Neuronal stem cell (in vitro differentiated cells): Measurements from ENCODE around the gene NR5A1.
A peak's percentile ranks its signal among the peaks of the same experiment; 100 is the strongest.

Experiments
- DNase-seq: peaks from one replicate; pipeline ENCODE4 v3.0.0-alpha.2; 2013; ENCODE audit warnings: low spot score
- H2AFZ ChIP-seq: one replicate; pipeline ENCODE4 v1.6.1; 2013; ENCODE audit warnings: mild to moderate bottlenecking, low read length, inconsistent platforms
- H2AK5ac ChIP-seq: 2 replicates; pipeline ENCODE4 v1.6.1; 2013; ENCODE audit warnings: low read depth, mild to moderate bottlenecking, inconsistent platforms, low read length, moderate library complexity, mixed read lengths
- H2BK120ac ChIP-seq: 2 replicates; pipeline ENCODE4 v1.6.1; 2013; ENCODE audit warnings: low read depth, mild to moderate bottlenecking, inconsistent platforms, low read length, moderate library complexity, mixed read lengths
- H2BK12ac ChIP-seq: one replicate; pipeline ENCODE4 v1.6.1; 2013; ENCODE audit warnings: low read length, inconsistent platforms
- H2BK15ac ChIP-seq: 2 replicates; pipeline ENCODE4 v1.6.1; 2013; ENCODE audit warnings: mild to moderate bottlenecking, low read length, inconsistent platforms, mixed read lengths
- H2BK5ac ChIP-seq: one replicate; pipeline ENCODE4 v1.6.1; 2013; ENCODE audit warnings: inconsistent platforms, mild to moderate bottlenecking, low read length, moderate library complexity
- H3K14ac ChIP-seq: one replicate; pipeline ENCODE4 v1.6.1; 2013; ENCODE audit warnings: low read length, inconsistent platforms
- H3K18ac ChIP-seq: 2 replicates; pipeline ENCODE4 v1.6.1; 2013; ENCODE audit warnings: low read length, inconsistent platforms
- H3K23ac ChIP-seq: 2 replicates; pipeline ENCODE4 v1.6.1; 2013; ENCODE audit warnings: low read depth, mild to moderate bottlenecking, mixed read lengths, low read length, inconsistent platforms; ENCODE audit not compliant: poor library complexity
- H3K27ac ChIP-seq: replicated peaks from 3 replicates; pipeline ENCODE4 v1.5.1; 2013; ENCODE audit warnings: low read length, inconsistent platforms
- H3K27me3 ChIP-seq, 3 experiments: 2 replicates each; pipeline ENCODE4 v1.6.1; 2013; ENCODE audit warnings: low read length in 3 of 3, mild to moderate bottlenecking in 2 of 3, inconsistent platforms in 1 of 3, low read depth in 1 of 3, mixed read lengths in 1 of 3, moderate library complexity in 1 of 3; ENCODE audit not compliant: control insufficient read depth in 3 of 3, insufficient read depth in 3 of 3
- H3K36me3 ChIP-seq, 2 donors: replicated peaks in 1 of 2; 2 replicates each; pipeline ENCODE4 v1.6.1; 2013; ENCODE audit warnings: low read length in 2 of 2; ENCODE audit not compliant: control insufficient read depth in 2 of 2, insufficient read depth in 2 of 2
- H3K4ac ChIP-seq: 2 replicates; pipeline ENCODE4 v1.6.1; 2013; ENCODE audit warnings: inconsistent platforms, mild to moderate bottlenecking, low read length, moderate library complexity
- H3K4me1 ChIP-seq, 2 donors: 1 replicate in 1 of 2; 2 replicates in 1 of 2; pipeline ENCODE4 v1.6.1; 2013; ENCODE audit warnings: low read length in 2 of 2, low read depth in 1 of 2; ENCODE audit not compliant: control insufficient read depth in 2 of 2, insufficient read depth in 1 of 2
- H3K4me2 ChIP-seq: one replicate; pipeline ENCODE4 v1.6.1; 2013; ENCODE audit warnings: mild to moderate bottlenecking, low read length, inconsistent platforms; ENCODE audit not compliant: insufficient read depth, poor library complexity, severe bottlenecking
- H3K4me3 ChIP-seq, 2 donors: 2 replicates each; pipeline ENCODE4 v1.5.1; 2013; ENCODE audit warnings: low read length in 2 of 2, mild to moderate bottlenecking in 2 of 2, inconsistent platforms in 1 of 2, moderate library complexity in 1 of 2
- H3K79me1 ChIP-seq: one replicate; pipeline ENCODE4 v1.6.1; 2013; ENCODE audit warnings: low read depth, mild to moderate bottlenecking, inconsistent platforms, low read length, moderate library complexity
- H3K9ac ChIP-seq: one replicate; pipeline ENCODE4 v1.6.1; 2013; ENCODE audit warnings: mild to moderate bottlenecking, low read depth, low read length, inconsistent platforms; ENCODE audit not compliant: poor library complexity
- H3K9me3 ChIP-seq, 2 donors: replicated peaks in 1 of 2; 2 replicates each; pipeline versions ENCODE3 to v1.6.1; 2013; ENCODE audit warnings: low read length in 2 of 2, mild to moderate bottlenecking in 2 of 2, inconsistent platforms in 1 of 2, low read depth in 1 of 2, mixed read lengths in 1 of 2, moderate library complexity in 1 of 2; ENCODE audit not compliant: control insufficient read depth in 2 of 2, insufficient read depth in 1 of 2
- H4K8ac ChIP-seq: one replicate; pipeline ENCODE4 v1.6.1; 2013; ENCODE audit warnings: low read depth, mild to moderate bottlenecking, inconsistent platforms, low read length, moderate library complexity
- H4K91ac ChIP-seq: one replicate; pipeline ENCODE4 v1.6.1; 2013; ENCODE audit warnings: low read length, low read depth, mild to moderate bottlenecking, inconsistent platforms; ENCODE audit not compliant: poor library complexity
- WGBS, 2 donors: extraction: QIAGEN DNeasy Blood & Tissue Kit; methylation state at CpG; one replicate each; pipeline ENCODE4 v1.1.7; 2013; ENCODE audit warnings: missing lambda C conversion rate in 2 of 2, mixed read lengths in 1 of 2; ENCODE audit not compliant: insufficient read length in 2 of 2, insufficient replicate concordance in 1 of 2; ENCODE audit errors: extremely low coverage in 2 of 2; 5-methylcytosine and 5-hydroxymethylcytosine counted together

NR5A1 gene

GRCh38 chr9:124551472-124552272 lies 44.5 kb upstream of the NR5A1 start:
- no peaks in the 10 kb centered on the region for H3K79me1 ChIP-seq
- H3K4me3 ChIP-seq: no peak overlapping the region
- H3K4ac ChIP-seq: no peak overlapping the region
- no peak overlapping the region for H2BK15ac ChIP-seq
- H3K9me3 ChIP-seq: no peaks in the 10 kb centered on the region
- peak; percentile 35 for DNase-seq
- no peak overlapping the region for H3K18ac ChIP-seq
- peaks cover 1 to 23% of the 10 kb centered on the region in 2 donors for H3K36me3 ChIP-seq
- no peak overlapping the region for H2BK120ac ChIP-seq
- no peak overlapping the region for H2BK5ac ChIP-seq
- H2AFZ ChIP-seq: peak overlapping the region; percentile 10
- H4K91ac ChIP-seq: no peak overlapping the region
- no peak overlapping the region for H2BK12ac ChIP-seq
- WGBS, 2 donors: no CpG with 5 or more reads among the region's 4 CpGs
- no peaks in the 10 kb centered on the region for H3K27me3 ChIP-seq
- no peak overlapping the region for H4K8ac ChIP-seq
- H3K4me2 ChIP-seq: no peak overlapping the region
- H3K23ac ChIP-seq: no peak overlapping the region
- H3K27ac ChIP-seq: no peak overlapping the region
- peaks cover 3 to 5% of the 10 kb centered on the region in 2 donors for H3K4me1 ChIP-seq
- no peak overlapping the region for H2AK5ac ChIP-seq
- no peak overlapping the region for H3K14ac ChIP-seq
- no peak overlapping the region for H3K9ac ChIP-seq

GRCh38 chr9:124550072-124550471 lies 42.9 kb upstream of the NR5A1 start:
- DNase-seq: no peak
- Histone ChIP-seq H3K14ac (no peak overlapping the region), H3K9ac (no peak overlapping the region), H4K91ac (no peak overlapping the region), H3K36me3 (peaks cover 1 to 23% of the 10 kb centered on the region in 2 donors), H2BK15ac (no peak overlapping the region), H3K4me2 (no peak overlapping the region), H3K4me3 (no peak overlapping the region), H3K4me1 (peaks cover 3 to 5% of the 10 kb centered on the region in 2 donors), H3K27ac (no peak overlapping the region), H2BK120ac (no peak overlapping the region), H2AK5ac (no peak overlapping the region), H3K4ac (no peak overlapping the region), H2BK5ac (no peak overlapping the region), H3K27me3 (no peaks in the 10 kb centered on the region), H2BK12ac (no peak overlapping the region), H3K23ac (no peak overlapping the region), H3K18ac (no peak overlapping the region), H3K79me1 (no peaks in the 10 kb centered on the region), H3K9me3 (no peaks in the 10 kb centered on the region), H2AFZ (no peak overlapping the region), H4K8ac (no peak overlapping the region)
- WGBS, 2 donors: no CpG with 5 or more reads among the region's 2 CpGs

- no peak for DNase-seq
- no peak overlapping the region for H3K18ac ChIP-seq
- peaks cover 3 to 5% of the 10 kb centered on the region in 2 donors for H3K4me1 ChIP-seq
- no peak overlapping the region for H2BK5ac ChIP-seq
- H2AK5ac ChIP-seq: no peak overlapping the region
- no peak overlapping the region for H2BK120ac ChIP-seq
- no peaks in the 10 kb centered on the region for H3K9me3 ChIP-seq
- no peaks in the 10 kb centered on the region for H3K27me3 ChIP-seq
- H4K8ac ChIP-seq: no peak overlapping the region
- H4K91ac ChIP-seq: no peak overlapping the region
- no peak overlapping the region for H2BK12ac ChIP-seq
- no peak overlapping the region for H3K4ac ChIP-seq
- no peak overlapping the region for H3K27ac ChIP-seq
- peaks cover 1 to 22% of the 10 kb centered on the region in 2 donors for H3K36me3 ChIP-seq
- H3K23ac ChIP-seq: no peak overlapping the region
- WGBS, 2 donors: no CpG with 5 or more reads among the region's 1 CpG
- H2BK15ac ChIP-seq: no peak overlapping the region
- no peaks in the 10 kb centered on the region for H3K79me1 ChIP-seq
- H3K4me3 ChIP-seq: no peak overlapping the region
- H3K4me2 ChIP-seq: no peak overlapping the region
- H3K9ac ChIP-seq: no peak overlapping the region
- H3K14ac ChIP-seq: no peak overlapping the region
- no peak overlapping the region for H2AFZ ChIP-seq
Measured at GRCh38 chr9:124549016-124549415, 41.8 kb upstream of the NR5A1 start.

- H3K23ac ChIP-seq: no peak overlapping the region
- no peak for DNase-seq
- no peak overlapping the region for H3K14ac ChIP-seq
- no peak overlapping the region for H3K4me3 ChIP-seq
- no peaks in the 10 kb centered on the region for H3K9me3 ChIP-seq
- H3K27ac ChIP-seq: no peak overlapping the region
- H3K36me3 ChIP-seq: peaks cover 8 to 53% of the 10 kb centered on the region in 2 donors
- H4K91ac ChIP-seq: no peak overlapping the region
- no peak overlapping the region for H4K8ac ChIP-seq
- no peak overlapping the region for H2AK5ac ChIP-seq
- no CpG with 5 or more reads among the region's 2 CpGs for WGBS, 2 donors
- H2AFZ ChIP-seq: no peak overlapping the region
- H3K18ac ChIP-seq: no peak overlapping the region
- no peak overlapping the region for H3K4me2 ChIP-seq
- no peaks in the 10 kb centered on the region for H3K27me3 ChIP-seq
- no peaks in the 10 kb centered on the region for H3K4me1 ChIP-seq
- H2BK5ac ChIP-seq: no peak overlapping the region
- no peak overlapping the region for H2BK120ac ChIP-seq
- H3K79me1 ChIP-seq: no peaks in the 10 kb centered on the region
- H2BK15ac ChIP-seq: no peak overlapping the region
- no peak overlapping the region for H2BK12ac ChIP-seq
- no peak overlapping the region for H3K9ac ChIP-seq
- H3K4ac ChIP-seq: no peak overlapping the region
Measured at GRCh38 chr9:124544535-124544934, 37.3 kb upstream of the NR5A1 start.
